PC-3 (cell line): ENCODE measurements around the gene MAST4.

Source experiments
- EZH2 ChIP-seq: fragments of 300-600 bp; sonication (generic); IDR thresholded peaks from one replicate; pipeline ENCODE4 v1.6.1; 2017; ENCODE audit warnings: antibody characterized with exemption, mild to moderate bottlenecking, low read length; ENCODE audit not compliant: unreplicated experiment
- EZH2phosphoT487 ChIP-seq: fragments of 300-600 bp; sonication (generic); IDR thresholded peaks from 2 replicates; pipeline ENCODE4 v1.6.1; 2018; ENCODE audit warnings: mild to moderate bottlenecking, antibody characterized with exemption, low read length, borderline replicate concordance
- TF ChIP-seq, protein P1 (sequence below): fragments of 300-600 bp; sonication (generic); conservative IDR thresholded peaks from 2 replicates; pipeline ENCODE4 v1.5.1; 2017; ENCODE audit warnings: antibody characterized with exemption, low read depth, mild to moderate bottlenecking, low read length

GRCh38 chr5:67201897-67202549 lies 605.8 kb downstream of the MAST4 start:
- TF ChIP-seq, protein P1, sequence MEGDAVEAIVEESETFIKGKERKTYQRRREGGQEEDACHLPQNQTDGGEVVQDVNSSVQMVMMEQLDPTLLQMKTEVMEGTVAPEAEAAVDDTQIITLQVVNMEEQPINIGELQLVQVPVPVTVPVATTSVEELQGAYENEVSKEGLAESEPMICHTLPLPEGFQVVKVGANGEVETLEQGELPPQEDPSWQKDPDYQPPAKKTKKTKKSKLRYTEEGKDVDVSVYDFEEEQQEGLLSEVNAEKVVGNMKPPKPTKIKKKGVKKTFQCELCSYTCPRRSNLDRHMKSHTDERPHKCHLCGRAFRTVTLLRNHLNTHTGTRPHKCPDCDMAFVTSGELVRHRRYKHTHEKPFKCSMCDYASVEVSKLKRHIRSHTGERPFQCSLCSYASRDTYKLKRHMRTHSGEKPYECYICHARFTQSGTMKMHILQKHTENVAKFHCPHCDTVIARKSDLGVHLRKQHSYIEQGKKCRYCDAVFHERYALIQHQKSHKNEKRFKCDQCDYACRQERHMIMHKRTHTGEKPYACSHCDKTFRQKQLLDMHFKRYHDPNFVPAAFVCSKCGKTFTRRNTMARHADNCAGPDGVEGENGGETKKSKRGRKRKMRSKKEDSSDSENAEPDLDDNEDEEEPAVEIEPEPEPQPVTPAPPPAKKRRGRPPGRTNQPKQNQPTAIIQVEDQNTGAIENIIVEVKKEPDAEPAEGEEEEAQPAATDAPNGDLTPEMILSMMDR = no peak
- TF ChIP-seq EZH2 (no peak), EZH2phosphoT487 (no peak)
